ENCODE results near the gene STK16. TPM values are rescaled to one million over a fixed set of nuclear protein-coding genes. Genes with fewer than 3 reads are reported as not detected.
"Not testable (repeated sequence)": the region's sequence is repeated elsewhere in the genome, so short reads cannot be mapped to it uniquely, and the experiment has no call there.

The STK16 gene
- total RNA-seq, 2 donors from 2014 or later = 25.8 to 36.9 TPM

DNA sequence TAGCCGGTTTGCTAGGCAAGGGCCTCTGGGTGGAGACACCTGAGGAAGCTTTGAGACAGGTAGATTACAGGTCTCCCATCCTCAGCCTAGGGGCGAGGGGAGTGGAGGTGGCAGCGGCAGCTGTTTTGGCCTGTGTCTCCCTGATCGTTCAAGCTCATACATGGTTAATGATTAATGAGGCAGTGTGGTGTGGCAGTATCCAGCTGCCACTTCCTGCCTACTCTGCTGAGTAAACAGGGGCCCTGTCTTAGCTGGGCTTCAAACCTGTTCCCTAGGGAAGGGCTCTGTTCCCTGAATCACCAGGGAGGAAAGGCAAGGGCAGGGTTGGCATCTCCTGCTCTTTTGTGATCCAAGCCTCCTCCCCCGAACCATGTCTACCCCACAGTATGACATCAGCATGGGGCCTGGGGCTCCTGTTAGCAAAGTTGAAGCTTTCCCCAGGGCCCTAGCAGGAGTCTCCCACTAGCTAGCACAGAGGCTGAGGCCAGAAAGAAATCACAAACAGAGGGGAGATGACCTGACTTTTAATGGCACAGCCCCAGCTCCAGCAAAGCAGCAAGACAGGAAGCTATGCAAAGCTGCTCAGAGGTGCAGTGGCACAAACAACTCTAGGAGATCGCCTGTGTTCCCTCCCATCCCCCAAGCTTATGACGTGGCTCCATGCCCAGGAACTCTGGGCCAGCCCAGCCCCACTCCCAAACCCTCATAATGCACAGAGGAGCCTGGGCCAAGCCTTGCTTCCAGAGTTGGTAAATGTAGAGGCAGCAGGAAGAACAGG, 4.1 kb downstream of the STK16 start:
- Mint-ChIP-seq H3K9me3 (no peaks in the 10 kb centered on the region), H3K36me3 (peaks cover 39 to 50% of the 10 kb centered on the region in 2 donors), H3K27ac (peak overlapping the region; percentile 70 to 84)
- DNase-seq (ENCODE audit: low spot score in 2 of 2) (no peak), ATAC-seq (no peak)

DNA sequence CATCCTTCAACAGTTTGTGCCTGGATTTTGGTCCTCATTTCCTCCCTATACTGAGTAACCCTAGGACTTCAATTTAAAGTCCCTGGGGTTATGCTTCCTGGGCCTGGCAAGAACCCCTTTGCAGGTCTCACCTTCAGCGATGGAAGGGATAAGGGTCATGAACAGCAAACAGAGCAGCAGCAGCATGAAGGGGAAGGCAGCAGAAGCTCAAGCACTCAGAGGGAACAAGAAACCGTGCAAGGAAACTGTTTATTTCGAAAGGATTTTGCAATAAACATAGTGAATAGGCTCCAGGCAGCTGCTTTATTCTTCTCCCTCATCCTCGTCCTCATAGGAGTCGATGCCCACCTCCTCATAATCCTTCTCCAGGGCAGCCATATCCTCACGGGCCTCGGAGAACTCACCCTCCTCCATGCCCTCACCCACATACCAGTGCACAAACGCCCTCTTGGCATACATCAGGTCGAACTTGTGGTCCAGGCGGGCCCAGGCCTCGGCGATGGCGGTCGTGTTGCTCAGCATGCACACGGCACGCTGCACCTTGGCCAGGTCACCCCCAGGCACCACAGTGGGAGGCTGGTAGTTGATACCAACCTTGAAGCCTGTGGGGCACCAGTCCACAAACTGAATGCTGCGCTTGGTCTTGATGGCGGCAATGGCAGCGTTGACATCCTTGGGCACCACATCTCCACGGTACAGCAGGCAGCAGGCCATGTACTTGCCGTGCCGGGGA, 4.9 kb downstream of the STK16 start:
- Mint-ChIP-seq H3K27ac (peak overlapping the region in 1 of 2 donors; percentile 70), H3K36me3 (peaks cover 39 to 50% of the 10 kb centered on the region in 2 donors), H3K9me3 (no peaks in the 10 kb centered on the region)
- ATAC-seq = no peak
- no peak for DNase-seq (ENCODE audit: low spot score in 2 of 2)

DNA sequence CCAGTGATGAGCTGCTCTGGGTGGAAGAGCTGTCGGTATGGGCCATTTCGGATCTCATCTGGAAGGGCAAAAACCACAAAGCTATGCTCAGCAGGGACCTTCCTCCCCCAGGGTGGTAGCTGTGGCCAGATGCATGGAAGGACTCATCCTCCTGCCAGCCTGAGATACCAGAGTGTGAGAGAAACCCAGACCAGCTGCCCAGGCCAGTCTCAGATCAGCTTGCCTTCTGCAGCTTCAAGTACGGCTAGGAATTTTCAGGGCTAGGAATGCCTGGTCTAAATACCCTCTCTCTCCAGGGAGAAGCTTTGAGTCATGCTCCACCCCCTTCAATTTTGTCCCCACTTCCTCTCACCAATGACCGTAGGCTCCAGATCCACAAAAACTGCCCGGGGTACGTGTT, 6.4 kb downstream of the STK16 start:
- peak overlapping the region; percentile 91 to 97 for H3K27ac Mint-ChIP-seq
- H3K36me3 Mint-ChIP-seq = peaks cover 39 to 43% of the 10 kb centered on the region in 2 donors
- no peaks in the 10 kb centered on the region for H3K9me3 Mint-ChIP-seq
- ATAC-seq = no peak
- DNase-seq (ENCODE audit: low spot score in 2 of 2) = no peak

DNA sequence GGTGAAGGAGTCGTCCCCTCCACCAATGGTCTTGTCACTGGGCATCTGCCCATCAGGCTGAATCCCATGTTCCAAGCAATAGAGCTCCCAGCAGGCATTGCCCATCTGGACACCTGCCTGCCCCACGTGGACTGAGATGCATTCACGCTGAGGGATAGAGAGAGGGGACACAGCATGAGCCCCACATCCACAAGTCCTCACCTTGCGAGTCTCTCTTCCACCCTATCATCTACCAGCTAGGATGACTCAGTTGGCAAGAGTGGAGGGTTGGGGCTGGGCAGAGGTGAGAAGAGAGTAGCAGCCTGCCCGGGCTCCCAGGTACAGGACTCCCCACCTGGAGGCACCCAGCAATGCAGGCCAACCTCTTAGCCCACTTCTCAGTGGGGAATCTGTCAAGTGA, 6.8 kb downstream of the STK16 start:
- DNase-seq (ENCODE audit: low spot score in 2 of 2) = peak in 1 of 2 donors; percentile 20
- H3K9me3 Mint-ChIP-seq = no peaks in the 10 kb centered on the region
- peaks cover 39 to 43% of the 10 kb centered on the region in 2 donors for H3K36me3 Mint-ChIP-seq
- ATAC-seq = no peak
- peak overlapping the region; percentile 91 to 97 for H3K27ac Mint-ChIP-seq

DNA sequence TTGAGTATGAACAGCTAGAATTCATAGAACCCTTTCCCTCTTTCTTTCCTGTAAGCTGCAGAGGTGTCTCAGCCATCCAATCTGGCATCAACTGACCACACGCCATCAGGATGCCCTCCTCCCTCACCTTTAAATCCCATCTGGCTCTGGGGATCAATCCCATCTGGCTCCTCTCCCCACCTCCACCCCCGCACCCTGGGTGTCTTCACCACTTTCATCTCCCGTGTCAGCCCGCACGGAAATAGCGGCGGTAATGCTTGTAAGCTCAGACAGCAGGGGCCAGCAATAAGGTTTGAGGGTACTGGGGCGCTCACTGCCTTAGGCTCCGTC, 7.3 kb downstream of the STK16 start:
- Mint-ChIP-seq H3K36me3 (peaks cover 39 to 43% of the 10 kb centered on the region in 2 donors), H3K27ac (peak overlapping the region; percentile 91 to 97), H3K9me3 (no peaks in the 10 kb centered on the region)
- ATAC-seq (peak in 1 of 2 donors; percentile 0), DNase-seq (ENCODE audit: low spot score in 2 of 2) (no peak)

DNA sequence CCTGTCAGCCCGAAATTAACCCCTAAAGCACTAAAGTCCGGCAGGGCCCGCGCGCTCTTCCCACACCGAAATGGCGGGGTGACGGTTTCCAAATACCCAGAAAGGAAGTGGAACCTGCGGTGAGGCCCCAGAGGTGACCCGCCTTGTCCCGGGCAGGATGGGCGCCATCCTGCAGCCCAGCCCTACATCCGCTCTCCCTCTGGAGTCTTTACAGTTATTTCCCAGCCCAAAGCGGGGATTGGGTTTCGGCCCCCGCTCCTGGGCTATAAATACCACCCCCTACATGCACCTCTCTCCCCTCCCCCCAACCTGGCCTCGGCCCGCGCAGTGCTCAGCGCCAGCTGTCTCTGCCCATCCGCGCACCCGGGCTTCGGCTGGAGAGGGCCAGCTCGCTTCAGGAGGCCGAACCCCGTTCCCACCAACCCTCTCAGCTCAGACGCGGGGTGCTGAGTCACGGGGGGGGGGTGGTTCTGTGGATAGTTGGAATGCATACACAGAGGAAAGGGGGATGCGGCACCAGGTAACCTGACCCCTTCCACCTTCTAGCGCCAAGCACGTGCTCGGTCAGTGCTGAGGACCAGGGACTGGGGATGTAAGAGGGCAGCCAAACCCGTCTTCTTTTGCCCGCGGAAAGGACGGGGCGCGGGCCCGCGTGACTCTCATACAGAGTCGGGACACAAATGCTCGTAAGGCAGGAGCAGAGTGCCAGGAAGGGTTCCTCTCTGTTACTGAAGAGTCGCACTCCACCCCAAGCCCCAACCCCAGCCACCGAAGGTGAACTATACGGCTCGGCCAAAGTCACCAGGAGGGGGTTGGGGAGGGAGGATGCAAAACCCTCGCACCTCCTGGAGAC, 7.8 kb downstream of the STK16 start, which contains the start of gene TUBA4B:
Gene TUBA4B, plus strand, starts transcription at position 344 of the 853 bp plus-strand sequence. Its CDS starts 165 bp downstream, at position 509.
- DNase-seq (ENCODE audit: low spot score in 2 of 2) (peak; percentile 47 to 79), ATAC-seq (peak; percentile 30 to 40)
- Mint-ChIP-seq H3K27ac (peak within 1 kb of the TSS; percentile 91 to 97), H3K9me3 (no peaks in the 10 kb centered on the region), H3K36me3 (peaks cover 39 to 43% of the 10 kb centered on the region in 2 donors)

DNA sequence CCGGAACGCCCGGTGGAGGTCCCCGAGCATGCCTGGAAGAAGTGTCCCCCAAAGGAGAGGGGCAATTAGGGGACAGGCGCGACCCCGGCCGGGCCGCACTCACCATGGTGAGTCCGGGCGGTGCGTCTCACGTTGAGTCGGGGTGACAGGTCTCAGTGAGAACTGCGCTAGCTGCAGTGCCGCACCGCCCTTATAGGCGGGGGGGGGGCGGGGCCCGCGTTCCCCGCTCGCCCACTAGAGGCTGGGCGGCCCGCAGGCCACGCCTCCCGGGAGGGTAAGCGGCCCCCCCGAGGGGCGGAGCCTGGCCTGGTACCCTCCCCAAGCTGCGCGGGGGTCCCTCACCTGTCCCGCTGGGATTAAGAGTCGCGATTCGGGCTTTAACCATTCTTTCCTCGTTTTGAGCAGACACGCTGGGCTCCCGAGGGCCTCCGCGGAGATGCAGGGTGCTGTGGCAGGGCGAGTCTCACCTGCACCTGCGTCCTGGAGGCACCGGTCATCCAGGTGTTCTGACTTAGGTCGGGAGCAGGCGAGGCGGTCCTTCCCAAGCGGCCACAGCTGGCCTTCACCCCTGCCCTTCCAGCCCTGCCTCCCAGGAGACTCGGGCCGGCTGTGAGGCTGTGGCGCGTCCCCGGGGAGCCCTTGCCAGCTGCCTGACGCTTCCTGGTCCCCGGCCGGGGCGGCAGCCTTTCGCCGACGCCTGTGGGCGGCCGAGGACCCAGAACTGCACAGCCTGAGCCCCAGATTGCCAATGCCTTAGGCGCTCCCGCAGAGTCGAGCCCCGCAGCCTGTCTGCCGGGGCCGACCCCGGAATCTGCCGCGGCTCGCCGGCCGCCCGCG, 8.7 kb downstream of the STK16 start, which contains the start of gene TUBA4A:
Gene TUBA4A, minus strand, starts transcription at position 166 of the 837 bp plus-strand sequence. Its CDS starts 60 bp downstream, at position 106.
- DNase-seq (ENCODE audit: low spot score in 2 of 2) (peak; percentile 89 to 92), ATAC-seq (peak; percentile 69 to 78)
- no peaks in the 10 kb centered on the region for H3K9me3 Mint-ChIP-seq
- H3K27ac Mint-ChIP-seq = peak within 1 kb of the TSS; percentile 91 to 97
- peaks cover 39 to 43% of the 10 kb centered on the region in 2 donors for H3K36me3 Mint-ChIP-seq

DNA sequence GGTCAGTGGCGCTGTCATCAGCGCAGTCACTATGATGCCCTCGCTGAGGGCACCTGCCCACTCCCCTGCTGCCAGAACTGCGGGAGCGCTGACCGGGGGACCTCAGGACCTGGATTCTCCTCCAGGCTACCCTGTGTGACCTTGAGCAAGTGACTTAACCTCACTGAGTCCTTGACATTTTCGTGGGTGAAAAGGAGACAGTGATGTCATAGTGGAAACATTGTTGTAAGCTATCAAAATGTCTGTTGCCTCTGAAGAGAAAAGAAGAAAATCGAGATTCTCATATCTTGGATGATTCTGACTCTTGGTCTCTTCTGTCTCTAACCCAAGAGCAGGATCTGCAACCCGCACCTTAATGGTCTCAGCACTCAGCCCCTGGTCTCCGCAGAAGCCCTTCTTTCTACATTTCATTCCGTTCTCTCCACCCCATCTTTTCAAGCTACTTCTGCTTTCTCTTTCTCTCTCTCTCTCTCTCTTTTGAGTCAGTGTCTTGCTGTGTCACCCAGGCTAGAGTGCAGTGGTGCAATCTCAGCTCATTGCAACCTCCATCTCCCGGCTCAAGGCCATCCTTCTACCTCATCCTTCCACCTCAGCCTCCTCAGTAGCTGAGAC, 9.4 kb downstream of the STK16 start:
- Mint-ChIP-seq H3K9me3 (no peaks in the 10 kb centered on the region), H3K36me3 (peaks cover 39% of the 10 kb centered on the region in 2 donors), H3K27ac (peak overlapping the region; percentile 87 to 91)
- DNase-seq (ENCODE audit: low spot score in 2 of 2) = peak; percentile 31 to 69
- peak; percentile 54 to 60 for ATAC-seq

DNA sequence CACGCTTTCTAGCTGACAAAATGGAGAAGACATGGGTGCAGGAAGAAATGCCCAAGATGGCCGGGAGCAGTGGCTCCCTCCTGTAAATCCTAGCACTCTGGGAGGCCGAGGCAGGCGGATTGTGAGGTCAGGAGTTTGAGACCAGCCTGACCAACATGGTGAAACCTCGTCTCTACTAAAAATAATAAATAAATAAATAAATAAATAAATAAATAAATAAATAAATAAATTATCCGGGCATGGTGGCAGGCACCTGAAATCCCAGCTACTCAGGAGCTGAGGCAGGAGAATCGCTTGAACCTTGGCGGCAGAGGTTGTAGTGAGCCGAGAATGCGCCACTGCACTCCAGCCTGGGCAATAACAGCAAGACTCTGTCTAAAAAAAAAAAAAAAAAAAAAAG, 13.7 kb downstream of the STK16 start:
- not testable (repeated sequence) for H3K9me3 Mint-ChIP-seq; ATAC-seq; H3K27ac Mint-ChIP-seq; DNase-seq (ENCODE audit: low spot score in 2 of 2); H3K36me3 Mint-ChIP-seq

DNA sequence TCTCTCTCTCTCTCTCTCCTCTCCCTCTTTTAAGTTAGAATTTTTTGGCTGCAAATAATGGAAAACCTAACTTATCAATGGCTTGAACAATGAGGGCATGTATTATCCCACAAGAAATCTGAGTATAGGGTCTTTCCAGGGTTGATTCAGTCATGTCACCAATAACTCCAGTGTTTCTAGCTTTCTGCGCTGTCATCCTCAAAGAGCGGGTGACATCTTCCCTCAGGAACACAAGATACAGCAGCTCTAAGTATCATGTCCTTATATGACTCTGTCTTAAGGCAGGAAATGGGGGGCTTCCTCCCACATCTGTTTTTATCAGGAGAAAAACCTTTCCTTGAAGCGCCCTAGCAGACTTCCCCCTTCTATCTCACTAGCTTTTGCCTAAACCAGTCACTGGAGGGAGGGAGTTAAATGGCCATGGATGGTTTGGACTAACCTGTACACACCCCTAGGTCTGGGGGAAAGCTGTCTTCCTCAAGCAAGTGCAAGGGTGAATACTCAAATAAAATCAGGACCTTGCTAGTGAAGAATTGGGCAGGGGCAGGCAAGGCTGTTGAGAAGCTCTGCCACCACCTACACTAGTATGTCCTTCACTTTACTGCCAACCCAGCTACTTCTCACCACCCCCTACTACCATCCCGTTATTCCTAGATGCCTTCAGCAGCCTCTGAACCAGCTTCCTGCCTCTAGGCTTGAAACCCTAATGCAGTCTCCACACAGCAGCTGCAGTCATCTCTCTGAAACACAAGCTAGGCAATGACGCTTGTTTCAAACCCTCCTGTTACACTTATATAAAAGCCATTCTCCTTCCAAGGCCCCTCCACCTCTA, 16.0 kb downstream of the STK16 start:
- no peaks in the 10 kb centered on the region for H3K36me3 Mint-ChIP-seq
- DNase-seq (ENCODE audit: low spot score in 2 of 2) (no peak), ATAC-seq (no peak)
- H3K27ac Mint-ChIP-seq = no peak overlapping the region
- H3K9me3 Mint-ChIP-seq = no peaks in the 10 kb centered on the region

DNA sequence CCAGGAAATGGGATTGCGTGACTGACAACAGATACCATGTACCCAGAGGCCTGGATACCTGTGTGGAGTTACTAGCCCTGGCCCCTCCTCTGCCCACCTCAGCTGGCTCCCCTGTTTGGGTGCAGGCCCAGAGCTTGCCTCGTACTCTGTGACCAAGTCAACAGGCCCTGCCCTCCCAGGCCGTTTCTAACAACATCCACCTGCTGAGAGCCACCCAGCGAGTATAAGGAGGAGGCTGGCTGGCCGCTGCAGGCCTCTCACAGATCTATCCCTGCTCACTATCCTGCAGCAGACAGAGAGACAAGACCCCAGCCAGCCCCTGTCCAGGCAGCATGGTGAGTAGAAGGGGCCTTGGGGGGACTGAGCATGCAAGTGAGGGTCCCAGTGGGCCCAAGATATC, 21.0 kb downstream of the STK16 start:
- DNase-seq (ENCODE audit: low spot score in 2 of 2) = no peak
- Mint-ChIP-seq H3K9me3 (no peaks in the 10 kb centered on the region), H3K36me3 (no peaks in the 10 kb centered on the region), H3K27ac (no peak overlapping the region)
- ATAC-seq = no peak

DNA sequence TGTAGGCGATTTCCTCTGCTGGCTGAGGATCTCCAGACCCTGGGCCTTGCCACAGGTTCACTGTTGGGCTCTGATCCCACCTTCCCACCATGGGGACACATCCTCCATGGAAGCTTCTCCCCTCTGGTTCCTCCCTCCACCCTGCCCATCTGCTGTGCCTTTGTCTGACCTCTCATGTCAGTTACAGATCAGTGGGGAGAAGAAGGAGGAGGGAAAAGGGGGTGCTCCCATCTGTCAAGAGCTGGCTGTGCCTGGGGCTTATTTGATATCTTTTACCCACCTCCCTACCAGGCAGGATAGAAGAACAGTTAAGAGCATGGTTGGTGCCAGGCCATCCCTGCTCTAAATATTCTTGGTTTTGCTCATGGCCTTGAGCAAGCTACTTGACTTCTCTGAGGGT, 21.6 kb downstream of the STK16 start:
- ATAC-seq (no peak), DNase-seq (ENCODE audit: low spot score in 2 of 2) (no peak)
- H3K27ac Mint-ChIP-seq = no peak overlapping the region
- no peaks in the 10 kb centered on the region for H3K36me3 Mint-ChIP-seq
- H3K9me3 Mint-ChIP-seq = no peaks in the 10 kb centered on the region

DNA sequence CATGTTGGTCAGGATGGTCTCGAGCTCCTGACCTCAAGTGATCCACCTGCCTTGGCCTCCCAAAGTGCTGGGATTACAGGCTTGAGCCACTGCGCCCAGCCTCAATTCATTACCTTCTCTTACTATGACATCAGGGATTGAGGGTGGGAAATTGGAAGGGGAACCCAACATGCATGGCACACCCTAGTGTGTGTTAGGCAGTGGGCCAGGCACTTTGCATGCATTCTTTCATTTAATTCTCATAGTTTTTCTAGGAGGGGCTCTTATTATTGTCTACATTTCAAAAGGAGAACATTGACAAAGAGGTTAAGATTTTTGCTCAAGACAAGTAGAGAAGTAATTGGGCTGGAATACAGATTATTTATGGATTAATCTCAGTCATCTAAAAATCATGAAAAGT, 23.0 kb downstream of the STK16 start:
- H3K9me3 Mint-ChIP-seq = no peaks in the 10 kb centered on the region
- no peak for ATAC-seq
- no peak for DNase-seq (ENCODE audit: low spot score in 2 of 2)
- no peaks in the 10 kb centered on the region for H3K36me3 Mint-ChIP-seq
- H3K27ac Mint-ChIP-seq = no peak overlapping the region

DNA sequence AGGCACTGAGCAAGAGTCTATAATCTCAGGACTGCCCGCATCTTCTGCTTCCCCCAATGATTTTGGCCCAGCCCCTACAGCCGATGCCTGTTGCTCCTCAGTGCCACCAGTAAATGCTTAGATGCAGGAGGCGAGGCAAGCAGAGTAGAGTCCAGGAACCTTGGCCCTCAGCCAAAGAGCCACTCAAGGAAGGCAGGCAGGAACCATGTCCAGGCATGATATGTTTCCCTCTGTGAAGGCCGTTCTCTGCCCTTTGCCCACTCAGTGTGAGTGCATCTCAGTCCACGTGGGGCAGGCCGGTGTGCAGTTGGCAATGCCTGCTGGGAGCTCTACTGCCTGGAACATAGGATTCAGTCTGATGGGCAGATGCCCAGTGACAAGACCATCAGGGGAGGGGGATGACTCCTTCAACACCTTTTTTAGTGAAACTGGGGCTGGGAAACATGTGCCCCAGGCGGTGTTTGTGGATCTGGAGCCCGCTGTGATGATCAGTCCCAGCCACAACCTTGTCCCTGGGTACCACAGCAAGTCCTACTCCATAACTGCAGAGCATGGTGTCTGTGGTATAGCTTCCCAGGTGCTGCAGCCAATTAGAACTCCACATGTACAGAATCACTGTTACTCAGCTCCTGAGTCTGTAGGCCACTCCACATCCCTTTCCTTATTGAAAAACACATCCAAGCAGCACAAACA, 24.2 kb downstream of the STK16 start:
- ATAC-seq (no peak), DNase-seq (ENCODE audit: low spot score in 2 of 2) (no peak)
- Mint-ChIP-seq H3K9me3 (no peaks in the 10 kb centered on the region), H3K27ac (no peak overlapping the region), H3K36me3 (no peaks in the 10 kb centered on the region)
